HCT116 (cell line): ENCODE measurements around the gene PRKCA. TPM values are rescaled to one million over a fixed set of nuclear protein-coding genes. Genes with fewer than 3 reads are reported as not detected.

Source experiments
- ATAC-seq: fragments of 200-7000 bp; cut with Tn5 transposase; 2 replicates; pipeline ENCODE4 v1.9.1; 2020; ENCODE audit warnings: mild to moderate bottlenecking, moderate library complexity
- BruUV-seq: library from RNA; stranded (reverse); fragments of 400-500 nt; replicated peaks from 2 replicates; lab custom pipeline; 2021; lab: Mats Ljungman, UMichigan
- CTCF ChIA-PET: fragments of 300-600 bp; sonication (Branson Sonifier 250); formaldehyde crosslinking; loops from one replicate; lab custom pipeline; 2021; ENCODE audit warnings: antibody characterized with exemption; lab: Charles Lee
- POLR2A ChIA-PET: fragments of 300-600, 350-600 bp; sonication (Branson Sonifier 250); formaldehyde crosslinking; loops from one replicate; lab custom pipeline; 2021; ENCODE audit warnings: antibody characterized with exemption; lab: Charles Lee
- RAD21 ChIA-PET, 2 experiments: fragments of 300-600 bp; sonication (Branson Sonifier 250); formaldehyde crosslinking; loops; one replicate each; lab custom pipeline; 2023; ENCODE audit warnings: low total read pairs in 2 of 2; ENCODE audit not compliant: uncharacterized antibody in 2 of 2, unreplicated experiment in 2 of 2, low non-redundant PET in 1 of 2; lab: Charles Lee
- DNase-seq: peaks from one replicate; pipeline ENCODE4 v3.0.0-alpha.2; 2010; ENCODE audit warnings: low read depth, low spot score
- H2AFZ ChIP-seq: fragments of 200-600 bp; shearing (Covaris generic), sonication (generic); 2 replicates; pipeline ENCODE4 v1.6.1; 2017; ENCODE audit warnings: low read depth, mixed run types, mixed read lengths, antibody characterized with exemption, low read length; ENCODE audit not compliant: poor library complexity, severe bottlenecking
- H3K27ac ChIP-seq: 2 replicates; pipeline ENCODE4 v1.5.1; 2012; ENCODE audit warnings: low read depth, low read length
- H3K27me3 ChIP-seq: fragments of 200-600 bp; sonication (generic); 2 replicates; pipeline ENCODE4 v1.6.1; 2016; ENCODE audit warnings: mixed run types, low read length, mixed read lengths; ENCODE audit not compliant: insufficient read depth
- H3K36me3 ChIP-seq, 2 experiments: fragments of 200-500 bp in 1 of 2; fragments of 200-600 bp in 1 of 2; sonication (Bioruptor generic) in 1 of 2; sonication (generic) in 1 of 2; 2 replicates each; pipeline versions ENCODE4 v1.5.1 to v1.6.1; 2014 to 2016; ENCODE audit warnings: low read length in 2 of 2, inconsistent platforms in 1 of 2, mixed read lengths in 1 of 2, mixed run types in 1 of 2; ENCODE audit not compliant: insufficient read depth in 2 of 2, control insufficient read depth in 1 of 2
- H3K4me1 ChIP-seq, 2 experiments: fragments of 200-600 bp in 1 of 2; sonication (generic) in 1 of 2; 2 replicates each; pipeline versions ENCODE4 v1.5.1 to v1.6.1; 2012 to 2017; ENCODE audit warnings: low read length in 2 of 2, inconsistent platforms in 1 of 2, mild to moderate bottlenecking in 1 of 2, mixed read lengths in 1 of 2, mixed run types in 1 of 2, moderate library complexity in 1 of 2; ENCODE audit not compliant: insufficient read depth in 2 of 2, control insufficient read depth in 1 of 2
- H3K4me2 ChIP-seq: fragments of 200-600 bp; sonication (generic); 2 replicates; pipeline ENCODE4 v1.6.1; 2017; ENCODE audit warnings: mixed run types, low read length, mixed read lengths
- H3K4me3 ChIP-seq, 2 experiments: fragments of 200-600 bp in 1 of 2; sonication (generic) in 1 of 2; replicated peaks in 1 of 2; 2 replicates each; pipeline ENCODE4 v1.5.1; 2011 to 2016; ENCODE audit warnings: low read length in 2 of 2, control low read depth in 1 of 2, low read depth in 1 of 2, mild to moderate bottlenecking in 1 of 2, mixed read lengths in 1 of 2, mixed run types in 1 of 2
- H3K79me2 ChIP-seq: fragments of 200-600 bp; sonication (generic); 2 replicates; pipeline ENCODE4 v1.6.1; 2017; ENCODE audit warnings: mild to moderate bottlenecking, mixed run types, low read length, moderate library complexity, mixed read lengths; ENCODE audit not compliant: insufficient read depth
- H3K9ac ChIP-seq: fragments of 200-600 bp; sonication (generic); 2 replicates; pipeline ENCODE4 v1.6.1; 2016; ENCODE audit warnings: low read length, mixed read lengths
- H3K9me2 ChIP-seq: fragments of 200-600 bp; sonication (generic), shearing (Covaris generic); 2 replicates; pipeline ENCODE4 v1.6.1; 2017; ENCODE audit warnings: mixed run types, mild to moderate bottlenecking, moderate library complexity; ENCODE audit not compliant: insufficient read depth
- H3K9me3 ChIP-seq, 2 experiments: fragments of 200-500 bp in 1 of 2; fragments of 200-600 bp in 1 of 2; sonication (Bioruptor generic) in 1 of 2; sonication (generic) in 1 of 2; 2 replicates each; pipeline ENCODE4 v1.6.1; 2014 to 2017; ENCODE audit warnings: low read length in 2 of 2, mixed read lengths in 2 of 2, inconsistent platforms in 1 of 2, low read depth in 1 of 2, mild to moderate bottlenecking in 1 of 2, mixed run types in 1 of 2, moderate library complexity in 1 of 2; ENCODE audit not compliant: control insufficient read depth in 1 of 2, insufficient read depth in 1 of 2
- H4K20me1 ChIP-seq: fragments of 200-600 bp; sonication (generic), shearing (Covaris generic); 2 replicates; pipeline ENCODE4 v1.6.1; 2017; ENCODE audit warnings: mixed run types, mild to moderate bottlenecking, moderate library complexity; ENCODE audit not compliant: insufficient read depth
- CBX3 ChIP-seq: IDR thresholded peaks from 2 replicates; pipeline ENCODE4 v1.6.1; 2012; ENCODE audit warnings: low read depth
- CEBPB ChIP-seq: IDR thresholded peaks from 2 replicates; pipeline ENCODE4 v1.6.1; 2012; ENCODE audit warnings: low read depth
- JUND ChIP-seq: IDR thresholded peaks from 2 replicates; pipeline ENCODE4 v1.6.1; 2012
- POLR2A ChIP-seq: IDR thresholded peaks from 2 replicates; pipeline ENCODE4 v1.7.0; 2011; ENCODE audit warnings: borderline replicate concordance; ENCODE audit not compliant: insufficient read depth, insufficient read length; ENCODE audit errors: extremely low read depth
- YY1 ChIP-seq: IDR thresholded peaks from 2 replicates; pipeline ENCODE4 v1.6.1; 2011; ENCODE audit warnings: low read length, low read depth, moderate library complexity, mild to moderate bottlenecking; ENCODE audit not compliant: insufficient replicate concordance; ENCODE audit errors: extremely low read depth
- intact Hi-C: fragments of 100-400 bp; cut with micrococcal nuclease; formaldehyde crosslinking; loops from 2 replicates; pipeline ENCODE4 v1.10.0; 2022
- total RNA-seq: library from RNA; stranded (reverse); gene quantifications from one replicate; pipeline ENCODE4 v1.2.1, GENCODE V29; 2021; ENCODE audit not compliant: unreplicated experiment
- TF ChIP-seq, protein P1 (sequence below): IDR thresholded peaks from 2 replicates; pipeline ENCODE4 v1.6.1; 2012
- TF ChIP-seq, protein P2 (sequence below): IDR thresholded peaks from 2 replicates; pipeline ENCODE4 v1.6.1; 2012; ENCODE audit warnings: low read depth

The PRKCA gene
- total RNA-seq, 1 experiment from 2014 or later: 18.8 TPM

DNA sequence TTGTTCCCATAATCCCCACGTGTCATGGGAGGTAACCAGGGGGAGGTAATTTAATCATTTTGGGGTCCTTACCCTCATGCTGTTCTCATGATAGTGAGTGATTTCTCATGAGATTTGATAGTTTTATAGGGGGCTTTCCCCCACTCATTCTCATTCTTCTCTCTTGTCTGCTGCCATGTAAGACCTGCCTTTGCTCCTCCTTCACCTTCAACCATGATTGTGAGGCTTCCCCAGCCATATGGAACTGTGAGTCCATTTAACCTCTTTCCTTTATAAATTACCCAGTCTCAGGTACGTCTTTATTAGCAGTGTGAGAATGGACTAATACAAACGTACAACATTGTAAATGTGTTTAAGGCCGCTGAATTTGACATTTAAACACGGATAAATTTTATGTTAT is 37.7 kb upstream of the PRKCA start:
- ChIA-PET POLR2A (no interaction called here), CTCF (no interaction called here), RAD21 (no interaction called here)
- Histone ChIP-seq H3K9ac (no peak overlapping the region), H3K9me3 (no peaks in the 10 kb centered on the region), H3K4me3 (no peak overlapping the region), H3K27ac (no peak overlapping the region), H3K4me2 (no peak overlapping the region), H2AFZ (no peak overlapping the region), H3K79me2 (no peaks in the 10 kb centered on the region), H3K4me1 (no peaks in the 10 kb centered on the region), H3K27me3 (no peaks in the 10 kb centered on the region), H4K20me1 (no peaks in the 10 kb centered on the region), H3K9me2 (no peaks in the 10 kb centered on the region), H3K36me3 (no peaks in the 10 kb centered on the region)
- DNase-seq (no peak), ATAC-seq (no peak)
- BruUV-seq: no TSS peak
- TF ChIP-seq, protein P1, sequence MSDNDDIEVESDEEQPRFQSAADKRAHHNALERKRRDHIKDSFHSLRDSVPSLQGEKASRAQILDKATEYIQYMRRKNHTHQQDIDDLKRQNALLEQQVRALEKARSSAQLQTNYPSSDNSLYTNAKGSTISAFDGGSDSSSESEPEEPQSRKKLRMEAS: no peak
- TF ChIP-seq CEBPB: no peak
- TF ChIP-seq JUND: no peak
- TF ChIP-seq, protein P2, sequence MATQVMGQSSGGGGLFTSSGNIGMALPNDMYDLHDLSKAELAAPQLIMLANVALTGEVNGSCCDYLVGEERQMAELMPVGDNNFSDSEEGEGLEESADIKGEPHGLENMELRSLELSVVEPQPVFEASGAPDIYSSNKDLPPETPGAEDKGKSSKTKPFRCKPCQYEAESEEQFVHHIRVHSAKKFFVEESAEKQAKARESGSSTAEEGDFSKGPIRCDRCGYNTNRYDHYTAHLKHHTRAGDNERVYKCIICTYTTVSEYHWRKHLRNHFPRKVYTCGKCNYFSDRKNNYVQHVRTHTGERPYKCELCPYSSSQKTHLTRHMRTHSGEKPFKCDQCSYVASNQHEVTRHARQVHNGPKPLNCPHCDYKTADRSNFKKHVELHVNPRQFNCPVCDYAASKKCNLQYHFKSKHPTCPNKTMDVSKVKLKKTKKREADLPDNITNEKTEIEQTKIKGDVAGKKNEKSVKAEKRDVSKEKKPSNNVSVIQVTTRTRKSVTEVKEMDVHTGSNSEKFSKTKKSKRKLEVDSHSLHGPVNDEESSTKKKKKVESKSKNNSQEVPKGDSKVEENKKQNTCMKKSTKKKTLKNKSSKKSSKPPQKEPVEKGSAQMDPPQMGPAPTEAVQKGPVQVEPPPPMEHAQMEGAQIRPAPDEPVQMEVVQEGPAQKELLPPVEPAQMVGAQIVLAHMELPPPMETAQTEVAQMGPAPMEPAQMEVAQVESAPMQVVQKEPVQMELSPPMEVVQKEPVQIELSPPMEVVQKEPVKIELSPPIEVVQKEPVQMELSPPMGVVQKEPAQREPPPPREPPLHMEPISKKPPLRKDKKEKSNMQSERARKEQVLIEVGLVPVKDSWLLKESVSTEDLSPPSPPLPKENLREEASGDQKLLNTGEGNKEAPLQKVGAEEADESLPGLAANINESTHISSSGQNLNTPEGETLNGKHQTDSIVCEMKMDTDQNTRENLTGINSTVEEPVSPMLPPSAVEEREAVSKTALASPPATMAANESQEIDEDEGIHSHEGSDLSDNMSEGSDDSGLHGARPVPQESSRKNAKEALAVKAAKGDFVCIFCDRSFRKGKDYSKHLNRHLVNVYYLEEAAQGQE: no peak
- no peak for TF ChIP-seq POLR2A
- TF ChIP-seq CBX3: no peak
- no peak for TF ChIP-seq YY1
- intact Hi-C loops: no loop called here
